ENCODE measurements around the gene GPR137B.

- TF ChIP-seq CTCF (IDR thresholded peaks at IDR 0.05; ENCODE audit: insufficient read depth, low read length, poor library complexity, severe bottlenecking): no peak
- no peak for TF ChIP-seq EZH2phosphoT487 (conservative IDR thresholded peaks at IDR 0.05; ENCODE audit: low read length)
Observed at GRCh38 chr1:236108027-236108648, 34.2 kb upstream of the GPR137B start.

All from SU-DHL-6 (cell line).